IMR-90 (cell line): ENCODE measurements around the gene CTNNA2.

Experiments
- FOS ChIP-seq: fragments of 150-350 bp; IDR thresholded peaks from 2 replicates; pipeline ENCODE4 v1.6.1; 2016; ENCODE audit warnings: low read depth, low read length
- MAZ ChIP-seq: IDR thresholded peaks from 2 replicates; pipeline ENCODE4 v1.6.1; 2012; ENCODE audit warnings: low read depth, mild to moderate bottlenecking, low read length, improper control_type of control experiment, moderate library complexity, borderline replicate concordance
- POLR2A ChIP-seq: IDR thresholded peaks from 2 replicates; pipeline ENCODE4 v1.6.1; 2012; ENCODE audit warnings: mild to moderate bottlenecking, low read depth, low read length
- RCOR1 ChIP-seq: IDR thresholded peaks from 2 replicates; pipeline ENCODE4 v1.6.1; 2012; ENCODE audit warnings: mild to moderate bottlenecking, low read length, improper control_type of control experiment; ENCODE audit not compliant: insufficient replicate concordance
- TF ChIP-seq, protein P1 (sequence below): conservative IDR thresholded peaks from 2 replicates; pipeline ENCODE4 v1.5.1; 2012; ENCODE audit warnings: mild to moderate bottlenecking, low read depth, low read length, improper control_type of control experiment
- TF ChIP-seq, protein P2 (sequence below): fragments of 150-350 bp; IDR thresholded peaks from 2 replicates; pipeline ENCODE4 v1.6.1; 2016; ENCODE audit warnings: low read depth, mild to moderate bottlenecking, low read length, moderate library complexity, borderline replicate concordance

DNA sequence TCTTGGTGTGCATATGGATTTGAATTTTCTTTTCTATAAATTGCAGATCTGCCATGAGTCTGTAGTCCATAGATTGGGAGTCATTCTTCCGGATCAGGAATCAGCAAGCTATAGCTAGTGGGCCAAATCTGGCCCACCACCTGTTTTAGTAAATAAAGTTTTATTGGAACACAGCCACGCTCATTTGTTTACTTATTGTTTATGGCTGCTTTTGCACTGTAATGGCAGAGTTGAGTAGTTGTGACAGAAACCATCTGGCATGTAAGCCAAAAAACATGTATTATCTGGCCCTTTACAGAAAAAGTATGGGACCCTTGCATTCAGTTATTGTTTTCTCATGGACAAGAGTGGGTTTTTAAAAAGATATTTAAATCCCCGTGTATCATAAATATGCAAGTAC is 600.5 kb downstream of the CTNNA2 start:
- TF ChIP-seq POLR2A, result no peak
- TF ChIP-seq, protein P1, sequence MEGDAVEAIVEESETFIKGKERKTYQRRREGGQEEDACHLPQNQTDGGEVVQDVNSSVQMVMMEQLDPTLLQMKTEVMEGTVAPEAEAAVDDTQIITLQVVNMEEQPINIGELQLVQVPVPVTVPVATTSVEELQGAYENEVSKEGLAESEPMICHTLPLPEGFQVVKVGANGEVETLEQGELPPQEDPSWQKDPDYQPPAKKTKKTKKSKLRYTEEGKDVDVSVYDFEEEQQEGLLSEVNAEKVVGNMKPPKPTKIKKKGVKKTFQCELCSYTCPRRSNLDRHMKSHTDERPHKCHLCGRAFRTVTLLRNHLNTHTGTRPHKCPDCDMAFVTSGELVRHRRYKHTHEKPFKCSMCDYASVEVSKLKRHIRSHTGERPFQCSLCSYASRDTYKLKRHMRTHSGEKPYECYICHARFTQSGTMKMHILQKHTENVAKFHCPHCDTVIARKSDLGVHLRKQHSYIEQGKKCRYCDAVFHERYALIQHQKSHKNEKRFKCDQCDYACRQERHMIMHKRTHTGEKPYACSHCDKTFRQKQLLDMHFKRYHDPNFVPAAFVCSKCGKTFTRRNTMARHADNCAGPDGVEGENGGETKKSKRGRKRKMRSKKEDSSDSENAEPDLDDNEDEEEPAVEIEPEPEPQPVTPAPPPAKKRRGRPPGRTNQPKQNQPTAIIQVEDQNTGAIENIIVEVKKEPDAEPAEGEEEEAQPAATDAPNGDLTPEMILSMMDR, result no peak
- TF ChIP-seq, protein P2, sequence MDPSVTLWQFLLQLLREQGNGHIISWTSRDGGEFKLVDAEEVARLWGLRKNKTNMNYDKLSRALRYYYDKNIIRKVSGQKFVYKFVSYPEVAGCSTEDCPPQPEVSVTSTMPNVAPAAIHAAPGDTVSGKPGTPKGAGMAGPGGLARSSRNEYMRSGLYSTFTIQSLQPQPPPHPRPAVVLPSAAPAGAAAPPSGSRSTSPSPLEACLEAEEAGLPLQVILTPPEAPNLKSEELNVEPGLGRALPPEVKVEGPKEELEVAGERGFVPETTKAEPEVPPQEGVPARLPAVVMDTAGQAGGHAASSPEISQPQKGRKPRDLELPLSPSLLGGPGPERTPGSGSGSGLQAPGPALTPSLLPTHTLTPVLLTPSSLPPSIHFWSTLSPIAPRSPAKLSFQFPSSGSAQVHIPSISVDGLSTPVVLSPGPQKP, result no peak
- no peak for TF ChIP-seq RCOR1
- no peak for TF ChIP-seq MAZ
- TF ChIP-seq FOS, result no peak
